Epithelial cell of proximal tubule (primary cell): ENCODE results near the gene UBXN11. TPM values are rescaled to one million over a fixed set of nuclear protein-coding genes. Genes with fewer than 3 reads are reported as not detected.

Experiments
- DNase-seq: peaks from one replicate; pipeline ENCODE4 v3.0.0-alpha.2; 2011; ENCODE audit warnings: low read depth
- H3K4me3 ChIP-seq: 2 replicates; pipeline ENCODE4 v1.5.1; 2011; ENCODE audit warnings: low read depth, mild to moderate bottlenecking, low read length
- total RNA-seq: library from RNA; depleted of rRNA; stranded (reverse); fragments of >200 nt; gene quantifications from 2 replicates; pipeline ENCODE4 v1.2.3, GENCODE V29; 2015
- TF ChIP-seq, protein P1 (sequence below): conservative IDR thresholded peaks from 2 replicates; pipeline ENCODE4 v1.5.1; 2012; ENCODE audit warnings: low read depth, mild to moderate bottlenecking, low read length

UBXN11 gene, protein sequence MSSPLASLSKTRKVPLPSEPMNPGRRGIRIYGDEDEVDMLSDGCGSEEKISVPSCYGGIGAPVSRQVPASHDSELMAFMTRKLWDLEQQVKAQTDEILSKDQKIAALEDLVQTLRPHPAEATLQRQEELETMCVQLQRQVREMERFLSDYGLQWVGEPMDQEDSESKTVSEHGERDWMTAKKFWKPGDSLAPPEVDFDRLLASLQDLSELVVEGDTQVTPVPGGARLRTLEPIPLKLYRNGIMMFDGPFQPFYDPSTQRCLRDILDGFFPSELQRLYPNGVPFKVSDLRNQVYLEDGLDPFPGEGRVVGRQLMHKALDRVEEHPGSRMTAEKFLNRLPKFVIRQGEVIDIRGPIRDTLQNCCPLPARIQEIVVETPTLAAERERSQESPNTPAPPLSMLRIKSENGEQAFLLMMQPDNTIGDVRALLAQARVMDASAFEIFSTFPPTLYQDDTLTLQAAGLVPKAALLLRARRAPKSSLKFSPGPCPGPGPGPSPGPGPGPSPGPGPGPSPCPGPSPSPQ
- total RNA-seq: 3.8 and 4.8 TPM in 2 replicates

DNA sequence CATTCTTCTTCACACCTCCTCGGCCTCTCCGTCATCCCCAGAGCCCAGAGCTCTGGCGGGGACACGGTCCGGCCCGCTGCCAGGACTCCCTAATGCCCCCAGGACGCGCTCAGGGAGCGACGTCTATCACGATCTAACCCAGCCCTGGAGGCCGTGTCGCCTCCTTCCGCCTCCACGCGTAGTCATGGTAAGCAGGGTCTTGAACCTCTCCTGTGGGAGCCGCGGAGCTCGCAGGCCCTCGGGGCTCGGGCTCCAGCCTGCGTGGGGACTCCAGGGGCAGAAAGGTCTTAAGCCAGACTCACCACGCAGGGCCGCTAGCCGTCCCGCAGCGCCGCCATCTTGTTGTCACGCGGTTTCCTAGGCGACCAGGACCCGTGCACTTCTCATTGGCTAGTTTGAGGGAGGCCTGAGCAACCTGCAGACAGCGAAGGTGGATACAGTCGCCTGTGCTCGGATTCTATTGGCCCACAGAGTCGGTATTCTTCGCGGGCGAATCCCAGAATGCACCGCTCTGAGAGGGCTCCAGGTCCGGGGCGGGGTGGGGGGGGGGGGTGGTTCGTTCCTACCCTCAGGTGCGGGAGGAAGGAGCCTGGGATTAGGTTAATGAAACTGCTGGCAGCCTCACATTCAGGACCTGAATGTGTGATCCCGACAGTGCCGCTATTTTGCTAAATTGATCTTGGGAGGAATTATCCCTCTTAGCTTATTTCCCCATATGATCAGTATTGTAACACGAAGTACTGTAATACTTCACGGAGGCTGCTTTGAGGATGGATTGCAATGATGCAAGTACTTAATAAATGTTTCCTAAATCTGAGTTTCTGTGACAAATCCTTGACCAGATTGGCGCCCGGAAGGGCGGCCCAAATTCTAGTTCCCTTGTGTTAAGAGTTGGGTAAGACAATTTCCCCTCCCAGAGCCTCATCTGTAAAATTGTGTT, at the start of gene UBXN11:
Gene UBXN11, minus strand, starts transcription at position 347 of the 940 bp plus-strand sequence. CDS start 3,753 bp downstream, outside the sequence.
- TF ChIP-seq, protein P1, sequence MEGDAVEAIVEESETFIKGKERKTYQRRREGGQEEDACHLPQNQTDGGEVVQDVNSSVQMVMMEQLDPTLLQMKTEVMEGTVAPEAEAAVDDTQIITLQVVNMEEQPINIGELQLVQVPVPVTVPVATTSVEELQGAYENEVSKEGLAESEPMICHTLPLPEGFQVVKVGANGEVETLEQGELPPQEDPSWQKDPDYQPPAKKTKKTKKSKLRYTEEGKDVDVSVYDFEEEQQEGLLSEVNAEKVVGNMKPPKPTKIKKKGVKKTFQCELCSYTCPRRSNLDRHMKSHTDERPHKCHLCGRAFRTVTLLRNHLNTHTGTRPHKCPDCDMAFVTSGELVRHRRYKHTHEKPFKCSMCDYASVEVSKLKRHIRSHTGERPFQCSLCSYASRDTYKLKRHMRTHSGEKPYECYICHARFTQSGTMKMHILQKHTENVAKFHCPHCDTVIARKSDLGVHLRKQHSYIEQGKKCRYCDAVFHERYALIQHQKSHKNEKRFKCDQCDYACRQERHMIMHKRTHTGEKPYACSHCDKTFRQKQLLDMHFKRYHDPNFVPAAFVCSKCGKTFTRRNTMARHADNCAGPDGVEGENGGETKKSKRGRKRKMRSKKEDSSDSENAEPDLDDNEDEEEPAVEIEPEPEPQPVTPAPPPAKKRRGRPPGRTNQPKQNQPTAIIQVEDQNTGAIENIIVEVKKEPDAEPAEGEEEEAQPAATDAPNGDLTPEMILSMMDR: no peak
- H3K4me3 ChIP-seq: peak within 1 kb of the TSS; percentile 97
- DNase-seq: peak; percentile 74

DNA sequence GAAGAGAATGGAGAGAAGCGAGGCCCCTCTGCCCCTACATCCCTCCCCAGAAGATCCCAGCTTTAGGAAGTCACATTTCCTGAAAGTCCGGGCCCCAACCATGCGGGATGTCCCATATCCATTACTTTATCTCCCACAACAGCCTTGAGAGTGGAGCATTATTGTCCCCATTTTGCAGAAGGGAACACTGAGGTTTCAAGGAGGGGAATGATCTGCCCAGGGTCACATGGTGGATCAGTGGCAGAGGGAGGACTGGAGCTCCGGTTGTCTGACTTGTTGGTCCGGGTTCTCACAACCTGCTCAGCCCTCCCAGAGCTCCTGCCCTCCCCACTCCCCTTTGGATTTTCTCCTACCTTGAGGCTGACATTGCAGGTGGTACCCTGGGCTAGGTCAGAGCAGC, 49.7 kb upstream of the UBXN11 start:
- H3K4me3 ChIP-seq: no peak overlapping the region
- DNase-seq: no peak
- TF ChIP-seq, protein P1: no peak

DNA sequence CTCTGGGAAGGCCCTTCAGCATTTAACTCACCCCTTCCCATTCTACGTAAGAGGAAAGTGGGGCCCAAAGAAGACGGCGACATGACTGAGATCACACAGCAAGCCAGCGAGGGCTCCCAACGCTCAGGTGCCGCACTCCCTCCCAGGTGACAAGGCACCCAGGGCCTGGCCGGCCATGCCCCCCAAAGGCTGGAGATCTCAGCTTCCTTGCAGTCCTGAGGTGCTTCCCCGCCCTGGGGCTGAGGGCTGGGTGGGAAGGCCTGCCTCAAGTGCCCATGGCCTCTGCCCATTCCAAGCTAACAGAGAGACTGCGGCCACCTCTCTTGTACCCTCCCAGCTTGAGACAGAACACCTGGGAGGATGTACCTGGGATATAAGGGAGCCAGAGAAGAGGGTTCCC, 48.5 kb upstream of the UBXN11 start:
- TF ChIP-seq, protein P1: no peak
- H3K4me3 ChIP-seq: no peak overlapping the region
- no peak for DNase-seq

DNA sequence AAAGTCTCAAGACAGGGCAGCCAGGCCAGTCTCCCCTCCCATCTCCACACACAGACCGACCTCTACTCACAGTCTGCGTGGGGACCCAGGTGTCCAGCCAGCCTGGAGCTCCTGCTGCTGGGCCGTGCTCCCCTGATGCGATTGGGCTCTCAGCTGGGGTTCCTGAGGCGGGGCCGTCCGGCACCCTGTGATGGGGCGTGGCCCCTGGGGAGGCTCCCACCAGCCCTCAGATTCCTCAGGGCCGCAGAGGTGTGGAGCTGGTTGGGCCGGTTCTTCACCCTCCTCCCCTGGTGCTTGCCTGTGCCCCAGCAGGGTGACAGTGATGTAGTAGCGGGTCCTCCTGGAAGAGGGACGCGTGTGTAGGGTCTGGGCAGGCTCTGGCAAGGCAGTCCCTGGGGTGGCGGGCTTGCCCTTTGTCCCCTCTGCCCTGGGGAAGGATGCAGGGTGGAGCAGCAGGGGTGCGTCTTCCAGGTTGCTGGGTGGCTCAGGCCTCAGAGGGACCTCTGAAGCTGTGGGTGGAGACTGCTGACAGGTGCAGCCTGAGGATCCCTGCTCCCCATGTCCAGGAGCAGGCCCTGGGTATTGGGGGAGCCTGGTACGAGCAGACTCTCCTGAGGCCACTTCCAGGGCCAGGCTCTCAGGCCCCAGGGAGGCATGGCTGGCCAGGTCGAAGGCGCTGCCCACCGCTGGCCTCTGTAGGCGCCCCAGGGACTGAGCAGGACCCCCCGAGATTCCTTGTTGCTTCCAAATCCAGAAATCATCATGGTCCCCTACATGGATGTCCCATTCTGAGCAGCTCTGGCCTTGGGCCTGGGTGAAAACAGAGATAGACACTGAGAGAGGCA, 47.8 kb upstream of the UBXN11 start, which contains the start of gene CRYBG2:
Gene CRYBG2, minus strand, starts transcription at position 155 of the 845 bp plus-strand sequence. CDS start 7,473 bp downstream, outside the sequence.
- TF ChIP-seq, protein P1: no peak
- H3K4me3 ChIP-seq: no peak within 1 kb of the TSS
- no peak for DNase-seq

DNA sequence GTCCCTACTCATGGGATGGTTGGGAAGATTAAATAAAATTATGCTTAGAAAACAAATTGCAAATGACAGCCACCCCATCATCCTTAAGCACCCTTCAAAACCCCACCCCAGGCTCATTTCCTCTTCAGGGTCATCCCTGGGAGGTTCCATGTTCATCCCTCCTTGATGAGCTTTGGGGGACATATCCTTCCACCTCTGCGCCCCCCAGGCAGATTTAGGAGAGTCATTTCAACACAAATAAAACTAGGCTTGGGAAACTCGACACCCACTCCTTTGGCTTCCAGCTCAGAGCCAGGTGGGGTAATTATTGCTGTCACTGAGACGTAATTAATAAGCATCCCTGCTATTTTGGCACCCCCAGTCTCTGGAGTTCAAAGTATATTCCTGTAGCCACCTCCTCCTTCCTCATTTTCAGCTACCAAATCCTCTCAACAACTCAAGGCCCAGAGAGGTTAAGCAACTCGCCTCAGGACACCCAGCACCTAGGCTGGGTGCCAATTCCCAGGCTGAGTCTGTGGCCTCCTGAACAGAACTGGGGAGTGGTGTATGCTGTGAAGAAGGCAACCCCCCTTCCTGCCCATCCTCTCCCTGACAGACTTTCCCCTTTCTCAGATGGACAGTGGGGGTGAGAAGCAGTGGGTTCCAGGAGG, 46.9 kb upstream of the UBXN11 start:
- H3K4me3 ChIP-seq: no peak overlapping the region
- TF ChIP-seq, protein P1: no peak
- no peak for DNase-seq

DNA sequence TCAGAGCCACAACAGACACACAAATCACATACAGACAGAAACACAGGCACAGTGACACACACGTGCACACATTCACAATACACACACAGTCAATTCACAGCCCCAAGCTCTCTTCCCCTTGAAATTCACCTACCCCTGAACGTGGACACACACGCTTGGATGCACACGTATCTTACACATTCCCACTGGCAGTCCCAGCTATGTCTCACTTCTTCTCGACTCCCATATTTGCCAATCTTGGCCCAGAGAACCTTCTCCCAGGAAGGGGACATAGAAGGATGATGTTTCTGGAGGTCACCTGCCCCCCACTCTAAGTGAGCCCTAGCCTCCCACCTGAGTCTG, 45.9 kb upstream of the UBXN11 start:
- TF ChIP-seq, protein P1: no peak
- DNase-seq: no peak
- no peak overlapping the region for H3K4me3 ChIP-seq
